Activated CD4-positive, alpha-beta T cell treated with anti-CD3 and anti-CD28 coated beads for 4 hours (primary cell): Measurements from ENCODE around the gene RAPGEF5.

Experiments
- DNase-seq, 2 donors: peaks; one replicate each; pipeline ENCODE4 v3.0.0-alpha.2; 2020

The RAPGEF5 gene

GRCh38 chr7:22214000-22214399, 143.0 kb downstream of the RAPGEF5 start:
- no peak for DNase-seq

- no peak for DNase-seq
Measured at GRCh38 chr7:22213081-22213480, 143.9 kb downstream of the RAPGEF5 start.

- DNase-seq: no peak
Measured at GRCh38 chr7:22210967-22211366, 146.0 kb downstream of the RAPGEF5 start.

- no peak for DNase-seq
Measured at GRCh38 chr7:22210355-22210754, 146.6 kb downstream of the RAPGEF5 start.

- no peak for DNase-seq
Measured at GRCh38 chr7:22208799-22209198, 148.2 kb downstream of the RAPGEF5 start.

GRCh38 chr7:22207724-22208225, 149.2 kb downstream of the RAPGEF5 start:
- DNase-seq: no peak

- no peak for DNase-seq
Measured at GRCh38 chr7:22205631-22206030, 151.3 kb downstream of the RAPGEF5 start.

- no peak for DNase-seq
Measured at GRCh38 chr7:22204312-22204711, 152.6 kb downstream of the RAPGEF5 start.

GRCh38 chr7:22202141-22202540, 154.8 kb downstream of the RAPGEF5 start:
- DNase-seq: no peak

GRCh38 chr7:22201186-22201880, 155.6 kb downstream of the RAPGEF5 start:
- DNase-seq: no peak

- no peak for DNase-seq
Measured at GRCh38 chr7:22200777-22201176, 156.2 kb downstream of the RAPGEF5 start.

- no peak for DNase-seq
Measured at GRCh38 chr7:22200238-22200637, 156.7 kb downstream of the RAPGEF5 start.

GRCh38 chr7:22197376-22197775, 159.6 kb downstream of the RAPGEF5 start:
- DNase-seq: no peak

- no peak for DNase-seq
Measured at GRCh38 chr7:22196429-22196828, 160.5 kb downstream of the RAPGEF5 start.

- DNase-seq: no peak
Measured at GRCh38 chr7:22195397-22196172, 161.4 kb downstream of the RAPGEF5 start.

- no peak for DNase-seq
Measured at GRCh38 chr7:22194658-22195273, 162.2 kb downstream of the RAPGEF5 start.

- DNase-seq: no peak
Measured at GRCh38 chr7:22193450-22193983, 163.4 kb downstream of the RAPGEF5 start.

- DNase-seq: no peak
Measured at GRCh38 chr7:22192801-22193200, 164.2 kb downstream of the RAPGEF5 start.

GRCh38 chr7:22190736-22191135, 166.2 kb downstream of the RAPGEF5 start:
- no peak for DNase-seq

GRCh38 chr7:22189741-22190140, 167.2 kb downstream of the RAPGEF5 start:
- DNase-seq: no peak

- DNase-seq: no peak
Measured at GRCh38 chr7:22189230-22189629, 167.7 kb downstream of the RAPGEF5 start.

- DNase-seq: no peak
Measured at GRCh38 chr7:22187691-22188348, 169.1 kb downstream of the RAPGEF5 start.

- no peak for DNase-seq
Measured at GRCh38 chr7:22185559-22185958, 171.4 kb downstream of the RAPGEF5 start.
